HEK293 (cell line): ENCODE results near the gene PFDN5.

Experiments used
- GLI2 ChIP-seq: fragments of 450-650 bp; formaldehyde crosslinking; IDR thresholded peaks from 2 replicates; pipeline ENCODE4; 2017; ENCODE audit warnings: missing biosample characterization, missing genetic modification characterization, low read depth, borderline replicate concordance
- GLIS1 ChIP-seq: fragments of 450-650 bp; formaldehyde crosslinking; IDR thresholded peaks from 2 replicates; pipeline ENCODE4 v1.5.1; 2016; ENCODE audit warnings: missing biosample characterization, missing genetic modification characterization
- KLF7 ChIP-seq: fragments of 450-650 bp; formaldehyde crosslinking; IDR thresholded peaks from 2 replicates; pipeline ENCODE4 v1.5.1; 2016; ENCODE audit warnings: missing biosample characterization, missing genetic modification characterization, borderline replicate concordance
- MEIS1 ChIP-seq: sonication (generic); formaldehyde crosslinking; IDR thresholded peaks from 2 replicates; pipeline ENCODE4 v1.8.1; 2022; ENCODE audit warnings: missing genetic modification reagents, mild to moderate bottlenecking, borderline replicate concordance
- MYNN ChIP-seq: fragments of 450-650 bp; formaldehyde crosslinking; IDR thresholded peaks from 2 replicates; pipeline ENCODE4 v1.5.1; 2016; ENCODE audit warnings: missing biosample characterization, missing genetic modification characterization, borderline replicate concordance
- OSR2 ChIP-seq: fragments of 450-650 bp; formaldehyde crosslinking; IDR thresholded peaks from 2 replicates; pipeline ENCODE4 v1.5.1; 2016; ENCODE audit warnings: missing biosample characterization, missing genetic modification characterization
- RBAK ChIP-seq: fragments of 450-650 bp; formaldehyde crosslinking; IDR thresholded peaks from 2 replicates; pipeline ENCODE4 v1.5.1; 2016; ENCODE audit warnings: missing biosample characterization, missing genetic modification characterization
- SCRT1 ChIP-seq: fragments of 450-650 bp; formaldehyde crosslinking; IDR thresholded peaks from 2 replicates; pipeline ENCODE4 v1.5.1; 2016; ENCODE audit warnings: missing biosample characterization, missing genetic modification characterization, borderline replicate concordance
- WT1 ChIP-seq: fragments of 450-650 bp; formaldehyde crosslinking; IDR thresholded peaks from 2 replicates; pipeline ENCODE4 v1.5.1; 2016; ENCODE audit warnings: missing biosample characterization, missing genetic modification characterization
- ZBTB1 ChIP-seq: fragments of 450-650 bp; formaldehyde crosslinking; IDR thresholded peaks from 2 replicates; pipeline ENCODE4 v1.5.1; 2016; ENCODE audit warnings: missing biosample characterization, missing genetic modification characterization
- ZFHX2 ChIP-seq: fragments of 450-650 bp; formaldehyde crosslinking; conservative IDR thresholded peaks from 2 replicates; pipeline ENCODE4 v1.5.1; 2016; ENCODE audit warnings: missing biosample characterization, missing genetic modification characterization
- ZNF132 ChIP-seq: fragments of 450-650 bp; formaldehyde crosslinking; IDR thresholded peaks from 2 replicates; pipeline ENCODE4 v1.5.1; 2017; ENCODE audit warnings: missing biosample characterization, missing genetic modification characterization, borderline replicate concordance
- ZNF133 ChIP-seq: fragments of 450-650 bp; formaldehyde crosslinking; IDR thresholded peaks from 2 replicates; pipeline ENCODE4 v1.5.1; 2016; ENCODE audit warnings: missing biosample characterization, missing genetic modification characterization
- ZNF140 ChIP-seq: fragments of 450-650 bp; formaldehyde crosslinking; IDR thresholded peaks from 2 replicates; pipeline ENCODE4 v1.5.1; 2016; ENCODE audit warnings: missing biosample characterization, missing genetic modification characterization
- ZNF174 ChIP-seq: fragments of 450-650 bp; formaldehyde crosslinking; IDR thresholded peaks from 2 replicates; pipeline ENCODE4 v1.5.0; 2017; ENCODE audit warnings: missing biosample characterization, mild to moderate bottlenecking, missing genetic modification characterization
- ZNF2 ChIP-seq: fragments of 450-650 bp; formaldehyde crosslinking; IDR thresholded peaks from 2 replicates; pipeline ENCODE4 v1.5.1; 2016; ENCODE audit warnings: missing biosample characterization, missing genetic modification characterization
- ZNF280D ChIP-seq: fragments of 450-650 bp; formaldehyde crosslinking; IDR thresholded peaks from 2 replicates; pipeline ENCODE4 v1.5.1; 2016; ENCODE audit warnings: missing biosample characterization, missing genetic modification characterization
- ZNF366 ChIP-seq: fragments of 450-650 bp; formaldehyde crosslinking; conservative IDR thresholded peaks from 2 replicates; pipeline ENCODE4 v1.5.1; 2016; ENCODE audit warnings: missing biosample characterization, missing genetic modification characterization
- ZNF433 ChIP-seq: fragments of 450-650 bp; formaldehyde crosslinking; IDR thresholded peaks from 2 replicates; pipeline ENCODE4 v1.5.1; 2016; ENCODE audit warnings: missing biosample characterization, missing genetic modification characterization, low read depth
- ZNF530 ChIP-seq: fragments of 450-650 bp; formaldehyde crosslinking; IDR thresholded peaks from 2 replicates; pipeline ENCODE4 v1.5.1; 2016; ENCODE audit warnings: low read depth, missing biosample characterization, missing genetic modification characterization
- ZNF558 ChIP-seq: fragments of 450-650 bp; formaldehyde crosslinking; IDR thresholded peaks from 2 replicates; pipeline ENCODE4 v1.5.1; 2016; ENCODE audit warnings: missing biosample characterization, missing genetic modification characterization
- ZNF560 ChIP-seq: fragments of 450-650 bp; formaldehyde crosslinking; IDR thresholded peaks from 2 replicates; pipeline ENCODE4 v1.5.1; 2017; ENCODE audit warnings: missing biosample characterization, missing genetic modification characterization, borderline replicate concordance
- ZNF645 ChIP-seq: fragments of 450-650 bp; formaldehyde crosslinking; IDR thresholded peaks from 2 replicates; pipeline ENCODE4; 2016; ENCODE audit warnings: missing biosample characterization, missing genetic modification characterization
- ZNF660 ChIP-seq: fragments of 450-650 bp; IDR thresholded peaks from 2 replicates; pipeline ENCODE4 v1.5.1; 2018; ENCODE audit warnings: missing biosample characterization, mild to moderate bottlenecking, missing genetic modification characterization
- ZNF707 ChIP-seq: fragments of 450-650 bp; formaldehyde crosslinking; IDR thresholded peaks from 2 replicates; pipeline ENCODE4 v1.5.1; 2016; ENCODE audit warnings: missing biosample characterization, missing genetic modification characterization
- ZNF747 ChIP-seq: fragments of 450-650 bp; formaldehyde crosslinking; IDR thresholded peaks from 2 replicates; pipeline ENCODE4 v1.5.1; 2016; ENCODE audit warnings: missing biosample characterization, missing genetic modification characterization
- ZNF76 ChIP-seq: fragments of 450-650 bp; formaldehyde crosslinking; IDR thresholded peaks from 2 replicates; pipeline ENCODE4; 2016; ENCODE audit warnings: low read depth, missing biosample characterization, missing genetic modification characterization, borderline replicate concordance
- ZSCAN16 ChIP-seq: fragments of 450-650 bp; formaldehyde crosslinking; IDR thresholded peaks from 2 replicates; pipeline ENCODE4 v1.5.1; 2016; ENCODE audit warnings: missing biosample characterization, missing genetic modification characterization
- ZSCAN23 ChIP-seq: fragments of 450-650 bp; formaldehyde crosslinking; IDR thresholded peaks from 2 replicates; pipeline ENCODE4 v1.5.1; 2016; ENCODE audit warnings: missing biosample characterization, missing genetic modification characterization
- TF ChIP-seq, protein P1 (sequence below): fragments of 450-650 bp; formaldehyde crosslinking; IDR thresholded peaks from 2 replicates; pipeline ENCODE4 v1.5.1; 2016; ENCODE audit warnings: missing biosample characterization, missing genetic modification characterization
- TF ChIP-seq, protein P2 (sequence below): fragments of 450-650 bp; formaldehyde crosslinking; IDR thresholded peaks from 2 replicates; pipeline ENCODE4 v1.5.1; 2016; ENCODE audit warnings: missing biosample characterization, missing genetic modification characterization
- TF ChIP-seq, protein P3 (sequence below): fragments of 450-650 bp; formaldehyde crosslinking; IDR thresholded peaks from 2 replicates; pipeline ENCODE4 v1.5.1; 2016; ENCODE audit warnings: missing biosample characterization, missing genetic modification characterization

PFDN5 gene

GRCh38 chr12:53251477-53252348 lies 43.6 kb upstream of the PFDN5 start (continued):
- TF ChIP-seq MYNN (tag by site-specific recombination) (no peak), ZNF140 (tag by site-specific recombination) (no peak), ZNF174 (tag by site-specific recombination) (no peak), ZNF76 (tag by site-specific recombination) (peak; percentile 23; the same call in 1 of the 2 replicates), ZNF433 (tag by site-specific recombination) (no peak), RBAK (no peak), ZNF660 (tag by site-specific recombination) (peak; percentile 9), OSR2 (tag by site-specific recombination) (no peak; the same call in 1 of the 2 replicates), ZNF132 (no peak), ZNF747 (tag by site-specific recombination) (no peak), ZSCAN16 (no peak), ZSCAN23 (tag by site-specific recombination) (no peak), ZNF560 (no peak), ZNF645 (tag by site-specific recombination) (no peak), MEIS1 (CRISPR knock-in tag) (no peak), ZNF530 (no peak), ZNF280D (tag by site-specific recombination) (no peak), WT1 (tag by site-specific recombination) (0 out of 2 replicates have a peak, but pooled peaks have one; percentile 21), ZNF133 (tag by site-specific recombination) (no peak), KLF7 (tag by site-specific recombination) (peak; percentile 72; the same call in 1 of the 2 replicates), ZNF2 (tag by site-specific recombination) (peak; percentile 78; the same call in 1 of the 2 replicates), GLI2 (tag by site-specific recombination) (no peak), SCRT1 (tag by site-specific recombination) (no peak), GLIS1 (peak; percentile 11; the same call in 1 of the 2 replicates), ZBTB1 (tag by site-specific recombination) (no peak), ZNF558 (no peak; the same call in 1 of the 2 replicates), ZNF366 (no peak), ZNF707 (tag by site-specific recombination) (no peak), ZFHX2 (tag by site-specific recombination) (no peak)
- TF ChIP-seq, protein P1, sequence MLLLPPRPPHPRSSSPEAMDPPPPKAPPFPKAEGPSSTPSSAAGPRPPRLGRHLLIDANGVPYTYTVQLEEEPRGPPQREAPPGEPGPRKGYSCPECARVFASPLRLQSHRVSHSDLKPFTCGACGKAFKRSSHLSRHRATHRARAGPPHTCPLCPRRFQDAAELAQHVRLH, result no peak
- TF ChIP-seq, protein P2, sequence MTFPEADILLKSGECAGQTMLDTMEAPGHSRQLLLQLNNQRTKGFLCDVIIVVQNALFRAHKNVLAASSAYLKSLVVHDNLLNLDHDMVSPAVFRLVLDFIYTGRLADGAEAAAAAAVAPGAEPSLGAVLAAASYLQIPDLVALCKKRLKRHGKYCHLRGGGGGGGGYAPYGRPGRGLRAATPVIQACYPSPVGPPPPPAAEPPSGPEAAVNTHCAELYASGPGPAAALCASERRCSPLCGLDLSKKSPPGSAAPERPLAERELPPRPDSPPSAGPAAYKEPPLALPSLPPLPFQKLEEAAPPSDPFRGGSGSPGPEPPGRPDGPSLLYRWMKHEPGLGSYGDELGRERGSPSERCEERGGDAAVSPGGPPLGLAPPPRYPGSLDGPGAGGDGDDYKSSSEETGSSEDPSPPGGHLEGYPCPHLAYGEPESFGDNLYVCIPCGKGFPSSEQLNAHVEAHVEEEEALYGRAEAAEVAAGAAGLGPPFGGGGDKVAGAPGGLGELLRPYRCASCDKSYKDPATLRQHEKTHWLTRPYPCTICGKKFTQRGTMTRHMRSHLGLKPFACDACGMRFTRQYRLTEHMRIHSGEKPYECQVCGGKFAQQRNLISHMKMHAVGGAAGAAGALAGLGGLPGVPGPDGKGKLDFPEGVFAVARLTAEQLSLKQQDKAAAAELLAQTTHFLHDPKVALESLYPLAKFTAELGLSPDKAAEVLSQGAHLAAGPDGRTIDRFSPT, result peak; percentile 55
- TF ChIP-seq, protein P3, sequence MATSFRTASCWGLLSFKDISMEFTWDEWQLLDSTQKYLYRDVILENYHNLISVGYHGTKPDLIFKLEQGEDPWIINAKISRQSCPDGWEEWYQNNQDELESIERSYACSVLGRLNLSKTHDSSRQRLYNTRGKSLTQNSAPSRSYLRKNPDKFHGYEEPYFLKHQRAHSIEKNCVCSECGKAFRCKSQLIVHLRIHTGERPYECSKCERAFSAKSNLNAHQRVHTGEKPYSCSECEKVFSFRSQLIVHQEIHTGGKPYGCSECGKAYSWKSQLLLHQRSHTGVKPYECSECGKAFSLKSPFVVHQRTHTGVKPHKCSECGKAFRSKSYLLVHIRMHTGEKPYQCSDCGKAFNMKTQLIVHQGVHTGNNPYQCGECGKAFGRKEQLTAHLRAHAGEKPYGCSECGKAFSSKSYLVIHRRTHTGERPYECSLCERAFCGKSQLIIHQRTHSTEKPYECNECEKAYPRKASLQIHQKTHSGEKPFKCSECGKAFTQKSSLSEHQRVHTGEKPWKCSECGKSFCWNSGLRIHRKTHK, result no peak
